Smooth muscle cell of the brain vasculature (primary cell): ENCODE data around the gene GRID2IP.

Source experiments
- DNase-seq: peaks from one replicate; pipeline ENCODE4 v3.0.0-alpha.2; 2012; ENCODE audit warnings: low read depth, low spot score

The GRID2IP gene

GRCh38 chr7:6562106-6562505 lies 10.8 kb upstream of the GRID2IP start:
- no peak for DNase-seq

DNA sequence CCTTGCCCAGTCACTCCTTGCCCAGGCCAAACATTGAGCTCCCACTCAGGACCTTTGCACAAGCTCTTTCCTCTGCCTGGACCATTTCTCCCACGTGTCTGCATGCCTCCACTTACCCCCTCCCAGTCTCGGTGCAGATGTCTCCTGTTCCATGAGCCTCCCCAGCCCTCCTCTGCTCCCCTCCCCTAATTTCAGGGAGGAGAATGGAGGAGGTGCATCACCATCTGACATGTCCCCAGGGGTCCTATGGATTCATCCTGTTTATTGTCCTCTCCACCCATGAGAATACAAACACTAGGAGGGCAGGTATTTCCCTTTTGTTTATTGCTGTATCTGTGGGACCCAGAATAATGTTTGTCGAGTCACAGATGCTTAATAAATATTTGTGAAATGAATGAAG lies 8.6 kb upstream of the GRID2IP start:
- DNase-seq = no peak

GRCh38 chr7:6558837-6559236 lies 7.6 kb upstream of the GRID2IP start:
- DNase-seq = no peak

GRCh38 chr7:6556196-6556595 lies 4.9 kb upstream of the GRID2IP start:
- no peak for DNase-seq

- no peak for DNase-seq
Observed at GRCh38 chr7:6554848-6555247, 3.6 kb upstream of the GRID2IP start.

GRCh38 chr7:6553448-6554044 lies 2.3 kb upstream of the GRID2IP start:
- no peak for DNase-seq

GRCh38 chr7:6547400-6547799 lies 3.9 kb downstream of the GRID2IP start:
- no peak for DNase-seq

DNA sequence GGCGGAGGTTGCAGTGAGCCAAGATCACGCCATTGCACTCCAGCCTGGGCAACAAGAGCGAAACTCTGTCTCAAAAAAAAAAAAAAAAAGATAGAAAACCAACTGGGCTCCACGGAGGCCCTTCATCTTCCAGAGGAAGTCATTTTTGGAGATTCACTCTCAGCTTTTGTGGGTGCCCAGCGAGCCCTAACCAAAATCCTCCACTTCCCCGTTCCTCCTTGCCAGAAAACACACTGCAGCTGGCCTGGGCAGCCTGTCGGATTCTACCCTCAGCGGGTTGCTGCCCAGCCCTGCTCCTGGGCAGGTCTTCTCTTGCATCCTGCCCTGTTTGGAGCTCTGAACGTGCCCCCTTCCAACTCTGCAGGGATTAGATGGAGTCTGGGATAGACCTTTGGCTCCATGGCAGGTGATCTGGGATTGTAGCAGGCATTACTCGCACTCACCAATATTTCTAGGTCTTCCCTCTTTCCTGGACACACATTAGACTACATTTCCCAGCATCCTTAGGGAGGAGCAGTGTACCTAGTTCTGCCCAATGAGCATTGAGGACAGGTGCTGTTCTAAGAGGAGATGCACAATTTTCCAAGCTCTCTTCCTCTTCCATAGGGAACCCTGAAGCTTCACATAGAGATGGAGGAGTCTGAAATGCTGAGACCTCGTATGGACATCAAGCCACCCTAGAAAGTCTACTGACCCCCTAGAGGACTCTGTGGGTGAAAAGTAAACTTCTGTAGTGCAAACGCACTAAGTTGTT lies 4.6 kb downstream of the GRID2IP start:
- no peak for DNase-seq

DNA sequence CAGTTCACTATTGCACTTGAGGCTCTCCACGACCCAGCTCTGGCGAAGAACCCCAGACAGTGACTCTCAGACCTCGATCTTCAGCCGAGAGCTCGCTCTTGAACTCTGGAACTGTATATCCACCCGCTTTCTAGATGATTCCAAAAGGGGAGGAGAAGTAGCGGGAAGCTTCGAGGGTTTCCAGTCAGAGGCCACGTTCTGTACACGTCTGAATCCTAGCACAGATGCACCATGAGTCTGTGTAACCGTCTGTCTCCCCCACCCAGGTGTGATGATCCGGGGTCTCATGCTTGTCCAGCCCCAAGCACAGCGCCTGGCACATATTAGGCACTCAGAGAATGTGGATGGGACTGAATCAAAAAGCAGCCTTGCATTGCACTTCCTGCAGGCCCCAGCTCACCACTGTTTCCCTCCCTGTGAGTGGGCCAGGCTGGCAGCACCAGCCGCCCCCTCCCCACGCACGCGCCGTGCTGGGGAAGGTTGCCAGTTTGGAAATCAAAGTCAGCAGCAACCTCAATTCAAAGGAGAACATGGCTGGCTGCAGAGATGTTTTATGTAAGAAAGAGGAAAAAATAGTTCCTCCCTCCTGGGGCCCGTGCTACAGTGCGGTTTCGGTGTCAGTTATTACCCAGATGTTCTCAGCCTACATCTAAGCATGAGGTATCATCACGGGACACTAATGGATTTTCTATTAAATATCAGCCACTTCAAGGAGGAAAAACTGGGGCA lies 5.7 kb downstream of the GRID2IP start:
- no peak for DNase-seq

- no peak for DNase-seq
Observed at GRCh38 chr7:6542368-6542767, 8.9 kb downstream of the GRID2IP start.

- DNase-seq = no peak
Observed at GRCh38 chr7:6536262-6537260, 14.7 kb downstream of the GRID2IP start.

- no peak for DNase-seq
Observed at GRCh38 chr7:6533893-6534495, 17.3 kb downstream of the GRID2IP start.

- DNase-seq = no peak
Observed at GRCh38 chr7:6532516-6532915, 18.7 kb downstream of the GRID2IP start.

- no peak for DNase-seq
Observed at GRCh38 chr7:6531492-6532279, 19.6 kb downstream of the GRID2IP start.

- DNase-seq = no peak
Observed at GRCh38 chr7:6530626-6531491, 20.4 kb downstream of the GRID2IP start.

GRCh38 chr7:6529643-6530042 lies 21.6 kb downstream of the GRID2IP start:
- DNase-seq = no peak

DNA sequence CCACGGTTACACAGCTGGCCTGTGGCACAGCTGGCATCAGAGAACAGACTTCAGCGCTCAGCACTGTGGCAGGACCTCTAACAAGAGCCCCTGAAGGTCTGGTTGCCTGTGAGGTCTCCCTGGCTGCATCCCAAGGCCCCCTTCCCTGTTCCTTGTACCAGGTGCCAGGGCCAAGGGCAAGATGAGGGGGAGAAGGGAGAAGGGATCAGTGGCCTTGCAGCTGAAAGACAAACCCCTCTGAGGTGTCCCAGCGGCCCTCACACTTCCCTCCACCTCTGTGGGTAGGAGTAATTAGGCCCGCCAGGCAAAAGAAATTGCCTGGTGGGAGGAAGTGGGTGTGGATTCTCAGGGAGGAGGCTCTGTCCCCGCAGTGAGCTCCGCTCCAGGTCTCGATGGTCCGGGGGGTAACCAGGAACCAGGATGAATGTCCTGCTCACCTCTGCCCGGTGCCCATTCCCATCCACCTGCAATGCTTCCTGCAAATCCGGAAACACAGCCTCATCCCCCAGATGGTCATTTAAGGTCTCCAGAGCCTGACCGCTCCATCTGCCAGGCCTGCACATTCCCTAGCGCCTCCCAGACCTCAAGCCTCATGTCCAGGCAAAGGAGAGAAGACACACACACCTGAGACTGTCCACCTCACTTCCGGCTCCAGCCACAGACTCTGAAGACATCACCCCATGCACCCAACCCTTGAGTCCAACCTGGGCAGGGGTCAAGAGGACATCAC lies 22.7 kb downstream of the GRID2IP start:
- DNase-seq = no peak

GRCh38 chr7:6526997-6527378 lies 24.3 kb downstream of the GRID2IP start:
- no peak for DNase-seq
